GM21619 (cell line): ENCODE data around the gene EEF1E1.

ENCODE experiments used
- ATAC-seq: cut with Tn5 transposase; IDR thresholded peaks from one replicate; pipeline ENCODE4 v1.9.1; 2021; ENCODE audit not compliant: unreplicated experiment

Gene EEF1E1

DNA sequence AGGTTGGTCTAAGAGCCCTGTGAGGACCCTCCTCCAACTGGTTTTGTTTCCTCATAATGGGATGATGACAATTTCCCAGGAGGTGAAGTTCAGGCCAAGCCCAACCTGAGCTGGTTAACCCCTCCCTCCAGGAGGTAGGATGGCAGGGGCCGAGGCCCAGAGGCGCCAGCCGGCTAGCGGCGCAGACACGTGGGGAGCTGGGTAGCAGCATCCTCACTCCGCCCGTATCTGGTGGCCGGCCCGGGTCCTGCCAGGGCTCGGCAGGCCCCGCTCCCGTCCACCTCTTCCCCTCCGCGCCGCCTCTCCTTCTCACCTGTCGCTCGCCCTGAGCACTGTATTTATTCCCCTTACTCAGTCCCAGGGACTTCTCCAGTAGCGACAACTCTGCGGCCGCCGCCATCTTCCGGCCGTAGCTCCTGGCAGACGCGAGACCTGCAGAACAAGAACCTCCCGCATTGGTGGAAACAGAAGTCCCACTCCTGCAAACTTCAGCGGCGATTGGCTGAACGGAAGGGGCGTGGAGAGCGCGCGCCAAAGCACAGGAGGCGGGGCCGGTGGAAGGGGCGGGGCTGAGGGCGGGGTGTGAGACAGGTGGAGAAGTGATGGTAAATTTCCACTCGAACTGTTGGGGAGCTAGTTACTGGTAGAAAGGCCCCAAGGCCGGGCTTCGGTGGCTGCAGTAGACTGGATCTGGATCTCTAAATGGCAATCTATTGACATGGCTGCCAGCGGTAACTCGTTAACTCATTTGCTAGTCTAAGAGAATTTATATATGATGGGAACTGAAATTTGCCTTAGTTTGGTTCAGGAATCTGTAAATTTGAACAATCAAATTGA lies at the start of gene EEF1E1:
Gene EEF1E1, minus strand, starts transcription at position 427 of the 837 bp plus-strand sequence. Its CDS starts 27 bp downstream, at position 400.
- peak; percentile 99 for ATAC-seq

DNA sequence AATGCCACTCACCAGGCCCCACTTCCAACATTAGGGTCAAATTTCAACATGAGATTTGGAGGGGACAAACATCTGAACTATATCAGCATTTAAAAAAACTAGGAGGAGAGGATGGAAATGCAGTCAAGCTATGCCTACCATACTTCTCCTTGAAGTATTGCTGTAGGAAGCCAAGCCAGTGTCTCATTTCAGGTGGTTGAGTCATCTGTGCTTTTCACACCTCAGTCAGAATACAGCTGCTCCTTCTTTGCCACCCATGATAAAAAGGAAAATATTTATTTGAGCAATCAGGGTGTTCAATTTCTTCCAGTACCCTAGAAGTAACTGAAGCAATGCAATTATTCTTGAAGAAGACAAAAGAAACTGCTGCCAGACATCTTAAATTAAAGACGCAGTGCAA lies 47.0 kb upstream of the EEF1E1 start:
- no peak for ATAC-seq

DNA sequence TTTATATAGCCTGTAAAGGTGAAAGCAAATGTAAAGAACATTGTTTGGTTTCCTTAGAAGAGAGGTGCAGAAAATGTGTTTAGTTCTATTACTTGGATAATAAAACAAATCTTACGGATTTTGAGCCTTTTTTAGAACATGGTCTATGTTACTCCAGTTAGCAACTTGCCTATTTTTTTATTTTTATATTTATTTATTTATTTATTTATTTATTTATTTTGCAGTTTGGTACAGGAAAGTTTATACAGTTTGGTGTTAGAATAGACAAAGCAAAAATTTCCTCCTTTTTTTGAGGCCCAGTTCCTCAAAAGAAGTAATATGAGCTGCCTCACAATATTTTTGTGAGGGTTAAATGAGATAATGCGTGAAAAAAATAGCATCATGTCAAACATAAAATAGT lies 41.6 kb upstream of the EEF1E1 start:
- no peak for ATAC-seq

DNA sequence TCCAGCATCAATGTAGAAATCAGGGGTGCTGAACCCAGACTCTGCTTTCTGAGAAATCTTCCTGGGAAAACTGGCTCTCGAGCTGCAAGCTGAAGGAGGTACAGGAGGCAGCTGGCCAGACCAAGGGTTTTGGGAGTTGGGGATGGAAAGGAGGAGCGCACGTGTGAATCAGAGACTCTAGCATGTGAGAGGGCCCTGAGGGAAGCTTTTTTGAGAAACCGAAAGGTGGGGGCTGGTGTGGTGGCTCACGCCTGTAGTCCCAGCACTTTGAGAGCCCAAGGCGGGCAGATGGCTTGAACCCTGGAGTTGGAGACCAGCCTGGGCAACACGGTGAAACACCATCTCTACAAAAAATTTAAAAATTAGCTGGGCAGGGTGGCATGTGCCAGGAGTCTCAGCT lies 37.1 kb upstream of the EEF1E1 start:
- ATAC-seq, result no peak

DNA sequence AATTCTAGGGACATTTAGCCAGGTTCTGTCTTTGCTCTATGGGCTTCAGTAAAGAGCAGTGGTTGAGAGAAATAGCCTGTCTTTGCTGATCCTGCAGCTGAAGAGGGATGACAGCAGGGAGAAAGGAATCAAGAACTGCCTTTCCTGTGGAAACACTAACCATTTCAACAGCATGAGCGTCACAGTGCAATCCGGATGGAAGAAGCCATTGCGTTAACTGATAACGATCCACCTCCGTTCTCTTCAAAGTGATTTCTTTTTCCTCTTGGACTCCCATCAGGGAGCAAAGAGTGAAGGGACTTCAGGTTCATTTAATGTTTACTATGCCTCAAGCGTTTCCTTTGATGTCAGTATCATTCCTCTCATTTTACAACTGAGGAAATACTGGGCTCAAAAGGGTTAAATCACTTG lies 35.2 kb upstream of the EEF1E1 start:
- ATAC-seq, result no peak

DNA sequence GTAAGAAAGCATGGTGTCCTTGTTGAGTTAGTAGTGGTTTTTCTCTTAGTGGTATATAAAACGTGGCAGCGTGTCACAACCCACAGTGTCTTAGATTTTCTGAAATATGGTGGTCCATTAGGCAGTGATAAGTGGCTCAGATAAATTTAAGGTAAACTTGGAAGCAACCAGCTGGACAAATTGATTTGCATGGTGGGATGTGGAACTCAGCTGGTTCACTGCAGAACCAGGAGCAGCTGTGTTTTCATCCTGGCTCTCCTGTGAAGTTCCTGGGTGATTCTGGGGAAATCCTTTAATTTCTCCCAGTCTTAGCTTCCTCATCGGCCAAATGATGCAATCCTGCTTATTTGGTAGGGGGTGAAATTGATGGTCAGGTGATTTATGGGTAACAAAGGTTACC lies 32.9 kb upstream of the EEF1E1 start:
- ATAC-seq, result no peak

DNA sequence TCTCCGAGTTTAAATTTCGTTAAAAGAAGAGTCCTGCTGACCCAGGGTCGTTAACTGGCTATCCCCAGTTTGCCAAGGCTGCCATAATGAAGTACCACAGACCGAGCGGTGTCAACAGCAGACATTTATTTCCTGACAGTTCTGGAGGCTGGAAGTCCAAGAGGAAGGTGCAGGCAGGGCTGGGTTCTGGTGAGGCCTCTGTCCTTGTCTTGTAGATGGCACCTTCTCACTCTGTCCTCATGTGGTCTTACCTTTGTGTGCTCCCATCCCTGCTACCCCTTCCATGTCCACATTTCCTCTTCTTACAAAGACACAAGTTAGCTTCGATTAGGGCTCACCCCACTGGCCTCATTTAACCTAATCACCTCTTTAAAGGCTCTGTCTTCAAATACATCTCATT lies 29.8 kb upstream of the EEF1E1 start:
- no peak for ATAC-seq

DNA sequence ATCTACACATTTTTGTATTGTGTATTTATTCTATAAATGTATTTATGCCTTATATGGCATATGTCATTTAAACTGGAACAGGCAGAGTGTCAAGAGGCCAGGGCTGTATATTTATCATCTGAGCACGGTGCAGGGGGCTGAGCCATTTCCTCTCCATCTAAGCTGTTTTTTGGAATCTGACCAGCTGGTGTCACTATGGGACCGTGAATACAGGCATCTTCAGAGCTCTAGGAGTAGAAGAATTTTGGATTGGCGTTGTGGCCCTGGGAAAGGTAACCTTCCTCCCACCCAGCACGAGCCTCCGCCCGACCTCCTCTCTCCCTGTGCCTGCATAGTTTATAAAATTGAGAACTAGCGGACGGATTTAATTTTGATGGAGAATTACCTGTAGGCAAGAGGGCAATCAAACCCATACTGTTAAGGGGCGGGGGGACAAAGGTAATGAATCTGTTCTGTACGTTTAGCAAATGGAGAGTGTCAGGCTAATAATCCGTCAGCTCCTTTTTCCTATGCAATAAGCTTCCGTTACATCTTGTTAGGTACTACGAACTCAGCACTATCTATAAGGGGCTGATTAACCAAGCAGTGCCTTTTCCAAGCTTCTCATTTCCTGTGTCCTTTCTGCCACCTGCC lies 29.0 kb upstream of the EEF1E1 start:
- peak; percentile 79 for ATAC-seq

DNA sequence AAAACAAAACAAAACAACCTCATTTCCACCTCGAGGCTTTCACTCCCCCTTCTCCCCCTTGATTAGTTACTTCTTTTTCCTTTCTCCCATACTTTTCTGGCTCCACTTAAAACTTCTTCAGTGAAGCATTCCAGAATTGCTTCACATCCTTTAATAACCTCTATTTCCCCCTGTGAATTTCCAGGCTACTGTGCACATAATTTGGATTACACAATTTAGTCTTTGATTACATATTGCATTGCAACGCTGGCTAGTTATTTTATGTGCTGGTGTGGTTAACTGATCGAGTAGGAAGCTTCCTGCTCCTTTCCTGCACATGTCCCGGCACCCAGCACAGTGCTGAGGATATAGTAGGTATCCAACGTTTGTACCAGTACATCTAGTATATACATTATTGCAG lies 28.1 kb upstream of the EEF1E1 start:
- ATAC-seq, result no peak

DNA sequence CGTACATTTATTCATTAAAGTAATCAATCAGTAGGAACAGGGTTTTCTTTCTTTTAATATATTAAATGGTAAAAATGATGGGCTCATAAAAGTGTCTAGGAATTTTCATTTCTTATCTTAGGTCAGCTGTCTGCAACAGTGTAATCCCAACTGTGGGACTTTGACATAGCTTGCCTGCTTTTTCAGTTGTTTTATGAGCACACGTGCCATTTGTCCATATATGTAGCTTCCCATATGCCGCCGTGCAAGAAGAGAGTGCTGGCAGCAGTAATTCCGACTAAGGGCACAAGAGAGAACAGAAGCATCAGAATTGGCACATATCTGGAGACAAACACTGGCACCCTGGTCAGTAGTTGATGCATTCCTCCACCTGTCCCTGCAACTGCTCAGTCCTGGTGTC lies 20.9 kb upstream of the EEF1E1 start:
- no peak for ATAC-seq

DNA sequence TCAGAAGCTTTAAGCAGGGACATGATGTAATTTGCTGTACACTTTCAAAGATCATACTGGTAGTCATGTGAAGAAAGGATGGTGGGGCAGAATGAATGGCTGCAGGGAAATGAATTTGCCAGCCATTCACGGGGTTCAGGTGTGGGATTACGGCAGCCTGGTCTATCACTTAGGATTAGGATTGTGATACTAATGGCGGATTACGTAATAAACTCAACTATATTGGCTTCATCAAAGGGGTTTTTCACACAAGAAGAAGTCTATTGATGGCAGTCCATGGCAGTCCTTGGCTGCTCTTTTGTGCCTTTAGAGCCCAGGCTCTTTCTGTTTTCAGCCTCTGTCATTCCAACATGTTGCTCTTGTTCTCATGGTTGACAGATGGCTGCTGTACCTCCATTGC lies 12.6 kb upstream of the EEF1E1 start:
- no peak for ATAC-seq

DNA sequence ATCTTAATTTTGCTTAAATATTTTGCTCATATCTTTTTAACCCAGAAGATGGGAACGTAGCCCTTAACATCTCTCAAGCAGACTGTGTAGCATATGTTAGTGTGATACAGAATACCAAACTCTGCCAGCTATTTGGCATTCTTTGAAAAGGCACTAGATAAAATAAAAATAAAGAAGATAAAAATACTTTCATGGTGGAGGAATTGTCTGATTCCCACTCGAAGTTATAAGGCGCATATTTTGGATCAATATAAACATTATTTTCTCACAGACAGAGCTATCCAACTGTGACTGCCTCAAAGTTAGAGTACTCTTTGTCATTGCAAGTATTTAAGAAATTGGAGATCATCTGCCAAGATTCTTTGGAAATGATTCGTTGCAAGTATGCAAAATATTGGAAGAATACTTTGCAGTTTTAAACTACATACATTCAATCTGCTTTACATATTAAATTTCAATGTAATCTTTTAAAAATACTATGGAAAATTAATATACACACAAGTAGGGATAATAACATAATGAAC lies 10.8 kb upstream of the EEF1E1 start:
- no peak for ATAC-seq

DNA sequence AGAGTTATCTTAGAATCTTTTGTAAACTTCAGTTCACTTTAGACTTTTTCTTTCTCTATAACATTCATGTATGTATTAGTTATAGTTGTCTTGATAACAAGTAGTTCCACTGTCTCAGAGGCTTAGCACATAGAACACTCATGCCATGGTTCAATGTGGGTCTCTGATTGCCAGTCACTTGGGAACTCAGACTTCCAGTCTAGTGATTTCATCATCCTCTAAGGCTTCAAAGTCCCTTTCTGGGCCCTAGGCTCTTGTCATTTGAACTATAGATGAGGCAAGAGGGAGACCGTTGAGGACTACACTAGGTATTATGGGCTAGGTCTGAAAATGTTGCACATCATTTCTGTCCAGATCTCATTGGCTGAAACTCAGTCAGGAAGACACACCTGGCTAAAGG lies 8.4 kb upstream of the EEF1E1 start:
- ATAC-seq, result no peak

DNA sequence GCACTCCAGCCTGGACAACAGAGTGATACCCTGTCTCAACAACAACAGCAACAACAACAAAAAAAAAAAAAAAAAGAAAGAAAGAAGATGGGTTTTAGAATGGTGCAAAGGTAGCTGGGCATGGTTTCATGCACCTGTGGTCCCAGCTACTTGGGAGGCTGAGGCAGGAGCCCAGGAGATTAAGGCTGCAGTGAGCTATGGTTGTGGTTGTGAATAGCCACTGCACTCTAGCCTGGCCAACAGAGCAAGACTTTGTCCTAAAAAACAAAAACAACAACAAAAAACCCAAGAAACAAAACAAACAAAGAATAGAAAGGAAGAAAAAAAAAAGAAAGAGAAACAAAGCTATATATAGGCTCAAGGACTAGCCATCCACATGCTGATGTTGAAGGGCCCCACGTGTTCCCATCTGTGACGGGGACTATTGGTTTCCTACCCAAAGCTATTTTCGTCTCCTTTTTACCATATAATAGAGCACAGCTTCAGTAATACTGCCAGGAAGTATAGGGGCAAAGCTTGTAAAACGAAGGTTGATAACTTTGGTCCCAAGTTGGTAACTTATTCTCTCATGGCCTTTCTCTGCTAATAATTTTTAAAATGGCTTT lies 7.9 kb upstream of the EEF1E1 start:
- ATAC-seq, result peak; percentile 84

DNA sequence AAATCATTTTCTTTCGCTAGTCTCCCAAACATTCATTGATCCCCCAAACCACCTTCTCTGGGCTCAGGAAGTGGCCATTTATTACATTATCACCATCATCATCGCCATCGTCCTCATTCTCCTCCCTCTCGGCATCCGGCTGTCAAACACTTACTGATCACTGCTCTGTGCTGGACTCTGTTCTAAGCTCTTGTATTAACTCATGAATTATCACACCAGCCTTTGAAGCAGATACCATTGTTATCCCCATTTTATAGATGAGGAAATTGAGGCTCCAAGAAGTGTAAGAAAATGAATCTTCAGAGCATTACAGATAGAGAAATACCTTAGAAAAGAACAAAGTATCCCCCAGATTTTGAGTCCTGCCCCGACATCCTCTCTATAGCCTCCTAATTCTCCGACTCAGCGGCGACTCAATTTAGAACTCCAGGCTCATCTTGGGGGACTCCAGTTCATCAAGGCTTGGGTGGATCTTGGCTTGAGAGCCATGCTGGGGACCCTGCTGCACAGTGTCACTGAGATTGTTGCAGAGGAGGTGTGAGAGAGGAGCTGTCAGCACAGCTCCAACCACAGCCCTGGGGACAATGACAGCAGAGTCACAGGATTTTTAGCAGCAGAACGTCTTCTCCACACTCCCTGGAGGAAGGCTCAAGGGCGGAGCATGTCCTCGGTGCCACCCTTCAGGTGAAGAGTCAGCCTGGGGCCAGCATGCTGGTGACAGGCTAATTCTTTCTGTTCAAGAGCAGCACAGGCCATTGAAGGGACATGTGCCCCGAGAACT lies 6.6 kb upstream of the EEF1E1 start:
- ATAC-seq, result no peak

DNA sequence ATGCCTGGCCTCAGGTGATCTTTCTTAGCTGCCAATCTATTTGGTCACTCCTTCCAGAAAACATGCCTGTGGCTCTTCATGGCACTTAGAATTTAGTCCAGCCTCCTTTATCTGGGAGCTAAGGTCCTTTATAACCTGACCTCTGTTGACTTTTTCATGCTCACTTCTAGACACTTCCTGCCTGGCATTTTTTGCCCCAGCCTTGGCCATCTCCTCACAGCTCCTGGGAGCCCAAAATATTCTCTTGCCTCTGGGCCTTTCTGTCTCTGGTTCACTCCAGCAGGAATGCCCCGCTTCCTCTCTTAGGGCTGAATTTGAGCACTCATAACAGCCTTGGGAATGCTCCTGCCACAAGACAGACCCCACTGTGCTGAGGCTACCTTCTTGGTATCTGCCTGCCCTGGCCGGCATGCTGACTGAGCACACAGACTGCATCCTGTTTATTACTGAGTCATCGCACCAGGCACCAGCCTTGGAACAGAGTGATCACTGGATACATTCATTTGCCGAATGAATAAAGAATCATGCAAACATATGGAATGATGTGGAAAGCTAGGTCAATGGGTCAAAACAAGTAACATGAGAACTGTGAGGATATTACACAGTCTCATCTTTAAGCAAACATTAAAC lies 5.8 kb upstream of the EEF1E1 start:
- no peak for ATAC-seq

DNA sequence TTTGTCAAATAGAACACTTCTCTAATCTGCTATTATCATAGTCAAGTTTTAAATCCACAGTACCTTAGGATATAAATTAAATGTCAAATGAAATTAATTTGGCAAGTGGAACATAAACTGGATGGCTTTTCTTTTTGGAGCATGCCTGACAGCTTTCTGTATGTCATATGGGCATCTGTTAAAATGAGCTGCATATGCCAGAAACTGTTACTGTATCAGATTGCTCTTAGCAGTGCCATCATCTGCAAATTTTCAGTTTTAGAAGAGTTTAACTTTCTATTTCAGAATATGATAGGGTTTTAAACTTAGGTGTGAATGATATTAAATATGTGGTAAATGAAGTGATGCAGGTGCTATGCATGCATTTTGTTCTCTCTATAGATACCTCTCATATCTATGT lies 3.4 kb upstream of the EEF1E1 start:
- no peak for ATAC-seq

DNA sequence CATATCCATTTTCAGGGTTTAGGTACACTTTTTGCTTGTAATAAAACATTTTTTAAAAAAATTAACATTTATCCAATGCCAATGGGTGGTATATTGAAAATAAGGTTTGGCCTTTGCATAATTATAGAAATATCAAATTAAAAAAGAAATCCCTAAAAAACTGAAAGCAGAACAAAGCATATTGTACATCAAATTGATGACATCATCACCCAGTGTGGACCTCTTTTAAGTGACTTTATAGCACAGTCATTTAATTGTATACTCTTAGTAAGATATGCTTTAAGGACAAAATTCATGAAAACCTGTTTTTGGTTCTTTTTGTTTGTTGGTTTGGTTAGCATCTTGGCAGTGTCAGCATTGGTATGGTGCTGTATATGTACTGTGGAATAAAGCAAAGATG lies 1.4 kb upstream of the EEF1E1 start:
- ATAC-seq, result no peak

DNA sequence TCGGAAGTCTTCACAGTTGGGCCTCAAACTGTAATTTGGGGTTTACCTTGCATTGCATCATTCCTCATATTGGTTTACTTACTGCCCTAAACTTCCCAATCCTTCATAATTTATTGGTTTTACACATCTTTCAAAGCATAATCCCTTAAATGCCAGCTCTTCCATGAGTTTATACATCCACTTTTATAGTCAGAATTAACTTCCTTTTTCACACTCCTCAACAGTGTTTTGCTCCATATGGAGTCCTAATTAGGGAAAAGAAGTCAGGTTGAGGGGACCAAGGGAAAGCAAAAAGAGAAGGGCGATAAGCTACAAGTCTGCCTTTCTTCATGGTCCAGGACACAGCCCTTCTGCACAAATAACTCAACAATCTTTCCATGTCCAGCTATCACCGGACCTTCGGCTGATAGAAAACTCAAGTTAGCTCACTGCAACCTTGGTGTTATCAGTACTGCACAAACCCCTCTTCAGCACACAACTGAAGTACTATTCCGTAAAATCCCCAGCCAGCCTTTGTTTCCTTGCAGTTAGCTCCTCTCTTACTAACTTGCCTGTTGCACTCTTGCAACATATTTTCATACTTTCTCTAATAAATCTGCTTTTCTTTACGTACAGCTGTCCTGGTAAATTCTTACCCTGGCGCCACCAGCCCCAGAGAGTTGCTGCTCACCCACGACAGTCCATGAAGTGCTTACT lies 2.0 kb downstream of the EEF1E1 start:
- no peak for ATAC-seq

DNA sequence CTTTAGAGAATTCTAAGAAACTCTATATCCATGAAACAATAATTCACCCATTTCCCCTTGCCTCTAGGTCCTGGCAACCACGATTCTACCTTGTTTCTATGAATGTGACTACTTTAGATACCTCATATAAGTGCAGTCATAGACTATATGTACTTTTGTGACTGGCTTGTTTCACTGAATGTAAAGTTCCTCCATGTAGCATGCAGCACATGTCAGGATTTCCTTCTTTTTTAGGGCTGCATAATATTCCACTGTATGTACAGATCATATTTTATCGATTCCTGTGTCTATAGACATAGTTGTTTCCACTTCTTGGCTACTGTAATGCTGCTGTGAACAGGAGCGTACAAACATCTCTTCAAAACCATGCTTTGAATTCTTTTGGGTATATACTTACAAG lies 11.7 kb downstream of the EEF1E1 start:
- no peak for ATAC-seq
